ENCODE measurements around the gene ADD3. TPM values are rescaled to one million over a fixed set of nuclear protein-coding genes. Genes with fewer than 3 reads are reported as not detected.

ADD3 gene
- total RNA-seq, 1 experiment from 2014 or later, result 32.4 TPM

DNA sequence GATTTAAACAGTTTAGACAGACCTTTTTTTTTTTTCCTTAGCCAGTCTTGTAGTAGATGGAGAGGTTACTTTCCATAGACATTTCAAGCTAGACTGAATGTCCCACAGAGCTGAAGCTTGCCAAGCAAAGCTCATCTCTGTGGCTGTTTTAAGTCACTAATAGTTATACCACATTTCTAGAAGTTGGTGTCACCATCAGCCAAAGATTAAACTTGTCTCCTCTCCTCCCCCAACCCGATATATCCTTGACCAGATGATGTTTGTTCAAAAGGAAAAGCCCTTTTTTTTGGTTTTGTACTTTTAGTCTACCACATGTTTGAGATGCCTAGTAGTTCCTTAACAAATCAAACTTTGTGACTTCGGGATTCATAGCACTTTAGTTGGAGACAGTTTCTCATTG lies 66.1 kb downstream of the ADD3 start:
- no peaks in the 10 kb centered on the region for H3K27me3 ChIP-seq (ENCODE audit: control insufficient read depth, insufficient read depth, low read length)
- BruUV-seq (replicated peaks), result no TSS peak
- H3K27ac ChIP-seq (ENCODE audit: low read length), result no peak overlapping the region
- H3K9me3 ChIP-seq (ENCODE audit: control insufficient read depth, insufficient read depth, low read depth, low read length), result no peaks in the 10 kb centered on the region
- no peak for DNase-seq (ENCODE audit: low read depth, low spot score)
- H3K36me3 ChIP-seq (ENCODE audit: control insufficient read depth, insufficient read depth, low read length), result no peaks in the 10 kb centered on the region
- in situ Hi-C loops (cut with HindIII; ENCODE audit: low pct_unique_long_range_greater_than_20kb, low sequenced_read_pairs), result no loop called here
- ATAC-seq, result no peak
- ChIA-PET POLR2A (interaction anchor here (0.6 kb wide), 1 partner anchor 136 kb away, joined by 12 read pairs; no protein-coding TSS in a partner anchor), CTCF (no interaction called here)
- TF ChIP-seq, protein P1, sequence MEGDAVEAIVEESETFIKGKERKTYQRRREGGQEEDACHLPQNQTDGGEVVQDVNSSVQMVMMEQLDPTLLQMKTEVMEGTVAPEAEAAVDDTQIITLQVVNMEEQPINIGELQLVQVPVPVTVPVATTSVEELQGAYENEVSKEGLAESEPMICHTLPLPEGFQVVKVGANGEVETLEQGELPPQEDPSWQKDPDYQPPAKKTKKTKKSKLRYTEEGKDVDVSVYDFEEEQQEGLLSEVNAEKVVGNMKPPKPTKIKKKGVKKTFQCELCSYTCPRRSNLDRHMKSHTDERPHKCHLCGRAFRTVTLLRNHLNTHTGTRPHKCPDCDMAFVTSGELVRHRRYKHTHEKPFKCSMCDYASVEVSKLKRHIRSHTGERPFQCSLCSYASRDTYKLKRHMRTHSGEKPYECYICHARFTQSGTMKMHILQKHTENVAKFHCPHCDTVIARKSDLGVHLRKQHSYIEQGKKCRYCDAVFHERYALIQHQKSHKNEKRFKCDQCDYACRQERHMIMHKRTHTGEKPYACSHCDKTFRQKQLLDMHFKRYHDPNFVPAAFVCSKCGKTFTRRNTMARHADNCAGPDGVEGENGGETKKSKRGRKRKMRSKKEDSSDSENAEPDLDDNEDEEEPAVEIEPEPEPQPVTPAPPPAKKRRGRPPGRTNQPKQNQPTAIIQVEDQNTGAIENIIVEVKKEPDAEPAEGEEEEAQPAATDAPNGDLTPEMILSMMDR (IDR thresholded peaks at IDR 0.05), result no peak
- TF ChIP-seq, protein P2, sequence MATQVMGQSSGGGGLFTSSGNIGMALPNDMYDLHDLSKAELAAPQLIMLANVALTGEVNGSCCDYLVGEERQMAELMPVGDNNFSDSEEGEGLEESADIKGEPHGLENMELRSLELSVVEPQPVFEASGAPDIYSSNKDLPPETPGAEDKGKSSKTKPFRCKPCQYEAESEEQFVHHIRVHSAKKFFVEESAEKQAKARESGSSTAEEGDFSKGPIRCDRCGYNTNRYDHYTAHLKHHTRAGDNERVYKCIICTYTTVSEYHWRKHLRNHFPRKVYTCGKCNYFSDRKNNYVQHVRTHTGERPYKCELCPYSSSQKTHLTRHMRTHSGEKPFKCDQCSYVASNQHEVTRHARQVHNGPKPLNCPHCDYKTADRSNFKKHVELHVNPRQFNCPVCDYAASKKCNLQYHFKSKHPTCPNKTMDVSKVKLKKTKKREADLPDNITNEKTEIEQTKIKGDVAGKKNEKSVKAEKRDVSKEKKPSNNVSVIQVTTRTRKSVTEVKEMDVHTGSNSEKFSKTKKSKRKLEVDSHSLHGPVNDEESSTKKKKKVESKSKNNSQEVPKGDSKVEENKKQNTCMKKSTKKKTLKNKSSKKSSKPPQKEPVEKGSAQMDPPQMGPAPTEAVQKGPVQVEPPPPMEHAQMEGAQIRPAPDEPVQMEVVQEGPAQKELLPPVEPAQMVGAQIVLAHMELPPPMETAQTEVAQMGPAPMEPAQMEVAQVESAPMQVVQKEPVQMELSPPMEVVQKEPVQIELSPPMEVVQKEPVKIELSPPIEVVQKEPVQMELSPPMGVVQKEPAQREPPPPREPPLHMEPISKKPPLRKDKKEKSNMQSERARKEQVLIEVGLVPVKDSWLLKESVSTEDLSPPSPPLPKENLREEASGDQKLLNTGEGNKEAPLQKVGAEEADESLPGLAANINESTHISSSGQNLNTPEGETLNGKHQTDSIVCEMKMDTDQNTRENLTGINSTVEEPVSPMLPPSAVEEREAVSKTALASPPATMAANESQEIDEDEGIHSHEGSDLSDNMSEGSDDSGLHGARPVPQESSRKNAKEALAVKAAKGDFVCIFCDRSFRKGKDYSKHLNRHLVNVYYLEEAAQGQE (IDR thresholded peaks at IDR 0.05; ENCODE audit: insufficient read depth in 1 of 2, low read depth in 2 of 2, low read length in 1 of 2), result no peak
- TF ChIP-seq POLR2AphosphoS5 (IDR thresholded peaks at IDR 0.05; ENCODE audit: low read depth, low read length) (no peak), TCF7L2 (IDR thresholded peaks at IDR 0.05; ENCODE audit: low read depth, low read length) (no peak), SIN3A (IDR thresholded peaks at IDR 0.05; ENCODE audit: borderline replicate concordance, insufficient read depth, low read depth, low read length) (no peak)
- no peak overlapping the region for H3K4me3 ChIP-seq (ENCODE audit: low read depth in 2 of 2, low read length in 2 of 2)
- peaks cover 7% of the 10 kb centered on the region; the same call in 1 of the 2 replicates for H3K4me1 ChIP-seq (ENCODE audit: control insufficient read depth, insufficient read depth, low read length)
- intact Hi-C loops (cut with micrococcal nuclease; ENCODE audit: unreplicated experiment), result no loop called here

DNA sequence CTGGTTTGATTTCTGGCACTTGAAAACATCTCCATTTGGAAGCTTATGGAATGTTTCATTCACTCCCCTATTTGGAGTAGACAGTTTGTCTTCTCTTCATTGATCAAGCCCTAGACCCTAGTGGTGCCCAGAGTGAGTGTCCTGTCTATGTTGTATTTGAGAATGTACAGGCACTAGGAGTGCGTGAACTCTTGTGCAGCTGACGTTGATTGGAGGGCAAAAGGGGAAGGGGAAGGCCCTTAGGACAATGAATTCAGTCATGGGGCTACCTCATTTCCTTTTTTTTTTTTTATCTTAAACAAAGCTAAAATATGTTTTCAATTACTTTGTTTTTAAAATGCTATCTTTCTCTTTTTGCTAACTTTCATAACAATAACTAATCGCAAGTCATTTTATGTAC lies 66.5 kb downstream of the ADD3 start:
- ChIA-PET POLR2A (interaction anchor here (0.6 kb wide), 1 partner anchor 135 kb away, joined by 12 read pairs; no protein-coding TSS in a partner anchor), CTCF (no interaction called here)
- Histone ChIP-seq H3K9me3 (ENCODE audit: control insufficient read depth, insufficient read depth, low read depth, low read length) (no peaks in the 10 kb centered on the region), H3K27ac (ENCODE audit: low read length) (no peak overlapping the region), H3K4me1 (ENCODE audit: control insufficient read depth, insufficient read depth, low read length) (peaks cover 7% of the 10 kb centered on the region; the same call in 1 of the 2 replicates), H3K4me3 (ENCODE audit: low read depth in 2 of 2, low read length in 2 of 2) (no peak overlapping the region), H3K27me3 (ENCODE audit: control insufficient read depth, insufficient read depth, low read length) (no peaks in the 10 kb centered on the region), H3K36me3 (ENCODE audit: control insufficient read depth, insufficient read depth, low read length) (no peaks in the 10 kb centered on the region)
- intact Hi-C loops (cut with micrococcal nuclease; ENCODE audit: unreplicated experiment), result no loop called here
- in situ Hi-C loops (cut with HindIII; ENCODE audit: low pct_unique_long_range_greater_than_20kb, low sequenced_read_pairs), result no loop called here
- DNase-seq (ENCODE audit: low read depth, low spot score) (no peak), ATAC-seq (no peak)
- no TSS peak for BruUV-seq (replicated peaks)
- TF ChIP-seq POLR2AphosphoS5 (IDR thresholded peaks at IDR 0.05; ENCODE audit: low read depth, low read length), result no peak
- TF ChIP-seq, protein P1 (IDR thresholded peaks at IDR 0.05), result no peak
- TF ChIP-seq, protein P2 (IDR thresholded peaks at IDR 0.05; ENCODE audit: insufficient read depth in 1 of 2, low read depth in 2 of 2, low read length in 1 of 2), result no peak
- no peak for TF ChIP-seq TCF7L2 (IDR thresholded peaks at IDR 0.05; ENCODE audit: low read depth, low read length)
- TF ChIP-seq SIN3A (IDR thresholded peaks at IDR 0.05; ENCODE audit: borderline replicate concordance, insufficient read depth, low read depth, low read length), result no peak

Data from Panc1 (cell line).